Fibroblast of lung (primary cell): ENCODE data around the gene CDC14B. TPM values are rescaled to one million over a fixed set of nuclear protein-coding genes. Genes with fewer than 3 reads are reported as not detected.

Experiments
- DNase-seq, 2 donors: peaks; one replicate each; pipeline versions ENCODE4 v3.0.0 to v3.0.0-alpha.2; 2010; ENCODE audit warnings: low read depth in 2 of 2
- H2AFZ ChIP-seq: 2 replicates; pipeline ENCODE4 v1.5.1; 2012; ENCODE audit warnings: low read length, control low read depth, inconsistent platforms
- H3K27ac ChIP-seq: 2 replicates; pipeline ENCODE4 v1.5.1; 2011; ENCODE audit warnings: low read length, control low read depth; ENCODE audit not compliant: insufficient read depth
- H3K27me3 ChIP-seq: 2 replicates; pipeline ENCODE4 v1.5.1; 2011; ENCODE audit warnings: mild to moderate bottlenecking, low read length; ENCODE audit not compliant: control insufficient read depth, insufficient read depth
- H3K36me3 ChIP-seq: 2 replicates; pipeline ENCODE4 v1.5.1; 2011; ENCODE audit warnings: low read length; ENCODE audit not compliant: control insufficient read depth, insufficient read depth
- H3K4me1 ChIP-seq: 2 replicates; pipeline ENCODE4 v1.5.1; 2011; ENCODE audit warnings: low read length; ENCODE audit not compliant: control insufficient read depth, insufficient read depth; ENCODE audit errors: extremely low read depth
- H3K4me2 ChIP-seq: 2 replicates; pipeline ENCODE4 v1.5.1; 2011; ENCODE audit warnings: low read length, control low read depth; ENCODE audit not compliant: insufficient read depth; ENCODE audit errors: extremely low read depth
- H3K4me3 ChIP-seq, 4 experiments: fragments of 200-600 bp in 1 of 4; sonication (generic) in 1 of 4; replicated peaks in 1 of 4; 2 replicates each; pipeline ENCODE4 v1.5.1; 2011 to 2016; ENCODE audit warnings: low read length in 4 of 4, low read depth in 3 of 4, mild to moderate bottlenecking in 3 of 4, control low read depth in 2 of 4, inconsistent platforms in 1 of 4, mixed read lengths in 1 of 4; ENCODE audit not compliant: insufficient read depth in 1 of 4; ENCODE audit errors: control extremely low read depth in 1 of 4
- H3K79me2 ChIP-seq: 2 replicates; pipeline ENCODE4 v1.5.1; 2012; ENCODE audit warnings: mild to moderate bottlenecking, low read length, inconsistent platforms; ENCODE audit not compliant: control insufficient read depth, insufficient read depth
- H3K9ac ChIP-seq: 2 replicates; pipeline ENCODE4 v1.5.1; 2011; ENCODE audit warnings: mild to moderate bottlenecking, low read length, control low read depth; ENCODE audit not compliant: insufficient read depth
- H3K9me3 ChIP-seq: 2 replicates; pipeline ENCODE4 v1.5.1; 2012; ENCODE audit warnings: low read depth, low read length; ENCODE audit not compliant: control insufficient read depth, insufficient read depth
- H4K20me1 ChIP-seq: 2 replicates; pipeline ENCODE4 v1.5.1; 2011; ENCODE audit warnings: low read length; ENCODE audit not compliant: control insufficient read depth, insufficient read depth; ENCODE audit errors: extremely low read depth
- CTCF ChIP-seq, 2 donors: IDR thresholded peaks in 1 of 2; conservative IDR thresholded peaks in 1 of 2; 1 replicate in 1 of 2; 2 replicates in 1 of 2; pipeline ENCODE4 v1.5.1; 2011 to 2012; ENCODE audit warnings: low read length in 2 of 2, control low read depth in 1 of 2, inconsistent platforms in 1 of 2, low read depth in 1 of 2, mild to moderate bottlenecking in 1 of 2
- EZH2 ChIP-seq: IDR thresholded peaks from 2 replicates; pipeline ENCODE4 v1.5.1; 2012; ENCODE audit warnings: low read length, control low read depth, mild to moderate bottlenecking; ENCODE audit errors: missing control alignments
- polyA plus RNA-seq, 2 donors: library from polyadenylated mRNA; depleted of rRNA in 1 of 2; stranded (reverse) in 1 of 2; unstranded in 1 of 2; fragments of >200 nt; gene quantifications; 2 replicates each; pipeline ENCODE4 v1.2.1, GENCODE V29; 2011 to 2012; ENCODE audit warnings: missing spikeins in 1 of 2
- total RNA-seq: library from RNA; depleted of rRNA; stranded (reverse); fragments of >200 nt; gene quantifications from 2 replicates; pipeline ENCODE4 v1.2.1, GENCODE V29; 2014

CDC14B gene
- total and polyA plus RNA-seq, 2 donors (not counting 1 experiment from before 2014, with no cell fraction given) = 38.0 to 68.5 TPM

DNA sequence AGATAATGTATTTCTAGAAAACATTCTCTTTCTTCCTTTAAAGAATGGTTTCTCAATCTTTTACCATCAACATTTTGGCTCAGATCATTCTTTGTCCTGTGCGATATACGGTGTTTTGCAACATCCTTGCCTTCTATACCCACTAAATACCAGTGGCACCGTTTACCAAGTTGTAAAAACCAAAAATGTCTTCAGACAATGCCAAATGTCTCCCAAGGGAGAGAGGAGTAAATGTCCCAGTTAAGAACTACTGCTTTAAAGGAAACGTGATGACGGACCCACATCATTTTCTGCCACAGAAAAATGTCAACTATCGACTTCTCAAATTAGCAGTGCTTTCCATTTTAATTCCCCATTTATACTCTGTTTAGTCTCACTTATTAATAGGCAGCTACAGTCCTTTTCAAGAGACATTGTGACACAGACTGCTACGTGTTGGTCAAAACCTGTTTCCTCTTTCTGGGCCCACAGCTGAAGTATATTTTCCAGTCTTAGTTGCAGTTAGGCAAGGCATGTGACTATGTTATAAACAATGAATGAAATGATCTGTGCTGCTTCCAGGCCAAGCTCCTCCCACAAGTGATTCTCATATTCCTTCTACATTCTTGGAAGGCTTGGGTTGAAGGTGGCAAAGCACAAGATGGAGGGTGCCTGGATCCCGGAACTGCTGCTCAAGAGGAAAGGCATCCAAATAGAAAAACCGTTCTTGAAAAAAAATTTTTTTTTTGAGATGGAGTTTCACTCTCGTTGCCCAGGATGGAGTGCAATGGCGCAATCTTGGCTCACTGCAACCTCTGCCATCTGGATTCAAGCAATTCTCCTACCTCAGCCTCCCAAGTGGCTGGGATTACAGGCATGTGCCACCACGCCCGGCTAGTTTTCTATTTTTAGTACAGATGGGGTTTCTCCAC is 26.7 kb upstream of the CDC14B start:
- Histone ChIP-seq H3K4me3 (no peak overlapping the region), H3K9me3 (no peaks in the 10 kb centered on the region), H3K27me3 (no peaks in the 10 kb centered on the region), H3K4me1 (peaks cover 7% of the 10 kb centered on the region), H3K79me2 (no peaks in the 10 kb centered on the region), H3K27ac (peak overlapping the region; percentile 79), H3K9ac (no peak overlapping the region), H4K20me1 (no peaks in the 10 kb centered on the region), H3K36me3 (peaks cover 5% of the 10 kb centered on the region), H2AFZ (peak overlapping the region; percentile 15), H3K4me2 (peak overlapping the region; percentile 33)
- DNase-seq = peak; percentile 53 to 89
- TF ChIP-seq EZH2 (no peak), CTCF (conservative IDR thresholded peaks at IDR 0.05 in 1 of 2, IDR thresholded peaks at IDR 0.05 in 1 of 2; ENCODE audit: low read depth in 1 of 2, low read length in 2 of 2) (no peak)

DNA sequence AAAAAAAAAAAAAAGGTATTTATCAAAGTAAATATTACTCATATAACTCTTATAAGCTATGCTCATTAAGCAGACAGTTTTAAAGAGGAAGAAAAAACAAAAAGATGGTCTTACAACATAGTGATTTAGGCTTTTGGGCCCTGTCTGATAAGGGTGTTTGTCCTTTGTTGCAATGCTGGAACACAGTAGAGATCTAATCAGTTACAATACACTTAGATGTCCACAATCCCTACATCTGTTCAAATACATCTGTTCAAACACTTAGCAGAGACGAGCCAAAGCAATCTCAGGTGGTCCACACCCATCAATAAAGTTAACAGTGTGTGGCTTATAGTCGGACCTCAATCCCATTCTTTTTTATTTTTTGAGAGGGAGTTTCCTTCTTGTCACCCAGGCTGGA is 24.5 kb upstream of the CDC14B start:
- H4K20me1 ChIP-seq = no peaks in the 10 kb centered on the region
- no peaks in the 10 kb centered on the region for H3K9me3 ChIP-seq
- no peaks in the 10 kb centered on the region for H3K27me3 ChIP-seq
- no peak overlapping the region for H2AFZ ChIP-seq
- no peak overlapping the region for H3K4me2 ChIP-seq
- no peak overlapping the region for H3K9ac ChIP-seq
- no peaks in the 10 kb centered on the region for H3K79me2 ChIP-seq
- no peak for TF ChIP-seq EZH2
- no peak for TF ChIP-seq CTCF (conservative IDR thresholded peaks at IDR 0.05 in 1 of 2, IDR thresholded peaks at IDR 0.05 in 1 of 2; ENCODE audit: low read depth in 1 of 2, low read length in 2 of 2)
- H3K4me3 ChIP-seq = no peak overlapping the region
- H3K4me1 ChIP-seq = peaks cover 7% of the 10 kb centered on the region
- no peak overlapping the region for H3K27ac ChIP-seq
- no peak for DNase-seq
- peaks cover 4% of the 10 kb centered on the region for H3K36me3 ChIP-seq

GRCh38 chr9:96641514-96641913 is 21.9 kb upstream of the CDC14B start:
- Histone ChIP-seq H3K9me3 (no peaks in the 10 kb centered on the region), H3K4me3 (no peak overlapping the region), H4K20me1 (no peaks in the 10 kb centered on the region), H3K36me3 (peaks cover 4% of the 10 kb centered on the region), H3K27ac (no peak overlapping the region), H3K27me3 (no peaks in the 10 kb centered on the region), H3K9ac (no peak overlapping the region), H3K79me2 (no peaks in the 10 kb centered on the region), H3K4me2 (no peak overlapping the region), H3K4me1 (peaks cover 6% of the 10 kb centered on the region), H2AFZ (no peak overlapping the region)
- TF ChIP-seq EZH2 = no peak
- no peak for TF ChIP-seq CTCF (conservative IDR thresholded peaks at IDR 0.05 in 1 of 2, IDR thresholded peaks at IDR 0.05 in 1 of 2; ENCODE audit: low read depth in 1 of 2, low read length in 2 of 2)
- DNase-seq = no peak
